GM12878 (cell line): ENCODE measurements around the gene NPAS3.

ENCODE experiments used
- NFIC ChIP-seq: IDR thresholded peaks from 2 replicates; pipeline ENCODE4 v1.6.1; 2012; ENCODE audit warnings: low read depth, mild to moderate bottlenecking, inconsistent platforms, low read length, moderate library complexity
- POLR2A ChIP-seq: IDR thresholded peaks from 2 replicates; pipeline ENCODE4 v1.6.1; 2011; ENCODE audit warnings: low read depth, mild to moderate bottlenecking, low read length
- SIX5 ChIP-seq: IDR thresholded peaks from 2 replicates; pipeline ENCODE4 v1.6.1; 2011; ENCODE audit warnings: mild to moderate bottlenecking, low read depth, low read length, moderate library complexity; ENCODE audit not compliant: severe bottlenecking
- ZNF24 ChIP-seq: fragments of 450-650 bp; IDR thresholded peaks from 2 replicates; pipeline ENCODE4 v1.6.1; 2017; ENCODE audit warnings: antibody characterized with exemption, mild to moderate bottlenecking
- TF ChIP-seq, protein P1 (sequence below), 3 experiments: IDR thresholded peaks in 2 of 3; conservative IDR thresholded peaks in 1 of 3; 2 replicates each; pipeline ENCODE4 v1.5.1; 2011; ENCODE audit warnings: low read depth in 3 of 3, low read length in 3 of 3, mild to moderate bottlenecking in 3 of 3, control low read depth in 2 of 3, moderate library complexity in 2 of 3, inconsistent platforms in 1 of 3, mixed read lengths in 1 of 3; ENCODE audit not compliant: control insufficient read depth in 2 of 3, insufficient read depth in 1 of 3; ENCODE audit errors: extremely low read depth in 1 of 3

- TF ChIP-seq SIX5 (no peak), POLR2A (no peak), ZNF24 (no peak), NFIC (no peak)
- TF ChIP-seq, protein P1, sequence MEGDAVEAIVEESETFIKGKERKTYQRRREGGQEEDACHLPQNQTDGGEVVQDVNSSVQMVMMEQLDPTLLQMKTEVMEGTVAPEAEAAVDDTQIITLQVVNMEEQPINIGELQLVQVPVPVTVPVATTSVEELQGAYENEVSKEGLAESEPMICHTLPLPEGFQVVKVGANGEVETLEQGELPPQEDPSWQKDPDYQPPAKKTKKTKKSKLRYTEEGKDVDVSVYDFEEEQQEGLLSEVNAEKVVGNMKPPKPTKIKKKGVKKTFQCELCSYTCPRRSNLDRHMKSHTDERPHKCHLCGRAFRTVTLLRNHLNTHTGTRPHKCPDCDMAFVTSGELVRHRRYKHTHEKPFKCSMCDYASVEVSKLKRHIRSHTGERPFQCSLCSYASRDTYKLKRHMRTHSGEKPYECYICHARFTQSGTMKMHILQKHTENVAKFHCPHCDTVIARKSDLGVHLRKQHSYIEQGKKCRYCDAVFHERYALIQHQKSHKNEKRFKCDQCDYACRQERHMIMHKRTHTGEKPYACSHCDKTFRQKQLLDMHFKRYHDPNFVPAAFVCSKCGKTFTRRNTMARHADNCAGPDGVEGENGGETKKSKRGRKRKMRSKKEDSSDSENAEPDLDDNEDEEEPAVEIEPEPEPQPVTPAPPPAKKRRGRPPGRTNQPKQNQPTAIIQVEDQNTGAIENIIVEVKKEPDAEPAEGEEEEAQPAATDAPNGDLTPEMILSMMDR (IDR thresholded peaks at IDR 0.05 in 2 of 3, conservative IDR thresholded peaks at IDR 0.05 in 1 of 3; ENCODE audit: control insufficient read depth in 2 of 3, extremely low read depth in 1 of 3, insufficient read depth in 1 of 3, low read depth in 3 of 3, low read length in 3 of 3), result no peak
These were observed 873.5 kb downstream of the NPAS3 start for GRCh38 chr14:33812181-33812580.
